Measurements from ENCODE around the gene EWSR1.

Gene EWSR1

DNA sequence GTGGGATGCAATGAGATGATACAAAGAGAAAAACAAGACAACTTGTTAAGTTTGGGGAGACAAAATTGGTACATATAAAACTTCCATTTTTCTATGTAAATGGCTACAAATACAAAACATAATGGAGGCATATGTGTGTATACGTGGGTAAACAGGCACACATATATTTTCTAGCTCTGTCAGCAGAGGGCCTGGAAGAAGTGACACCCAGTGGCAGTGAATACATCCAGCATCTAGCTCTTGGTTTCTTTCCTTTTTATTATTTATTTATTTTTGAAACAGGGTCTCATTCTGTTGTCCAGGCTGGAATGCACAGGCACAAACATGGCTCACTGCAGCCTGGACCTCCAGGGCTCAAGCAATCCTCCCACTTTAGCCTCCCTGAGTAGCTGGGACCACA, 52.5 kb downstream of the EWSR1 start:
- DNase-seq = no peak

DNA sequence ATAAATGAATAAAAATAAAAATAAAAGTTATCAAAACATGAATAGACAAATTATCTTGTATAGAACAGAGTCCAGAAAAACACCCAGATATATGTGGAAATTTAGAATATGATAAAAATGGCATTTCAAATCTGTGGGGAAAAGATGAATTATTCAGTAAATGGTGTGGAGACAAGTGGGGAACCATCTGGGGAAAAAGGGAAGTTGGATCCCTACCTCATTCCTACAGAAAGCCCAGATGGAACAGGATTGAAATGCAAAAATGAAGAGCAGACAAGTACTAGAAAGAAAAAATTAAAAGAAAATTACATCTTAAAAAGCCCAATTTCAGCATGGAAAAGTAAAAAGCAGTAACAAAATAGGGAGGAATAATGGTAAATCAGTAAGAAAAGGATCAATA, 55.6 kb downstream of the EWSR1 start:
- DNase-seq = no peak

DNA sequence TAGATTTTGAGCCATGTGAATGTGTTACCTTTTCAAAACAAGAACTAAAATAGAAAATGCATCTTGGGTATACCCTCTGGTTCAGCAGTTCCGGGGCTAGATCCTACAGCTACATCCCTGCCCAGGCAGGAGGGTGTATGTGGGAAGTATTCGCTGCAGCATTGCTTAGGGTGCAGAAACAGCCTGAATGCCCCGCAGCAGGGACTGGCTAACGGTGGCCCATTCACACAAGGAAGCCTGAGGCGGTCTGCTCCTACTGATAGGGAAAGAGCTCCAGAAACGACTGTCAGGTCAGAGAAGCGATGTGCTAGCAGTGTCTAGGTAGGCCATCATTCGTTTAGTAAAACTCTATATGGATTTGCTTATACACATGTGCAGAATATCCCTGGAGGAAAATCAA, 57.3 kb downstream of the EWSR1 start:
- DNase-seq = no peak

DNA sequence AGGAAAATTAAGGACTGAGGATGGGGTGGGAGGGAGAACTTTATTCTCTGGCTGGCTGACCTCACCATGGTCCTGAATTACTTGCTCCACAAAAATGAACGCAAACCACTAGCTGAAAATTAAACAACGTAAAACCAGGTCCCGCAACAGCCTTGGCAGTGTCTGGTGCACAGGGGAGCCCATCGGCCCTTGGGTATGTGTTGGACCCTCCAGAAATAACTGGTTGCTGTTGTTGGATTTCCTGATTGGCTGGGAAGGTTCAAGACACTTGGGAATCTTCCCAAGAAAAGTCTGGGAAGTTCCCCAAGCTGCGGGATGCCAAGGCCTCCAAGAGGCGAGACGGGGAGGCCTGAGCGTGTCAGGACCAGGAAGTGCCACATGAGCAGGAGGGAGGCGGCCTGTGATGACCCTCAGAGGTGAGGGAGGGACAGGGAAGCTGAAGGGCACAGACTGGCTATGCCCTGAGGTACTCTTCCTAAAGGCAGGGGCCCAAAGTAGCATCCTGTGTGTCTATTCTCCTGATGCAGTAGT, 57.8 kb downstream of the EWSR1 start:
- DNase-seq = no peak

DNA sequence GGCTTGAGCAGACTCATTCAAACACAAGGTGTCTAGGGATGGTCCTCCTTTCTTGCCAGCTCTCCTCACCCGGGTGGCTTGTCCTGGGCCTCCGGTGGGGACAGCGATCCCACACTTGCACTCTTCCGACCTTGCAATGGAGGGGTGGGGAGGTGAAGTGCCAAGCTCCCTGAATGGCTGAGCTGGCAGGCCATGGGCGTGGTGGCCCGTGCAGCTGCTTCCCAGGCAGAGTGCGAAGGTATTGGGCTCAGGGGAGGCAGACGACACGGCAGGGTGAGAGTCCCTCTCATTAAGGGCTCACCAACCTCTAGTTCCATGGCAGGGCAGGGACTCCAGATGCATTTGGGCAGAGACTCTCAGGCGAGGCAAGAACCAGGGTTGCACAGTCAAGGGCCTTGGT, 58.4 kb downstream of the EWSR1 start:
- DNase-seq = no peak

DNA sequence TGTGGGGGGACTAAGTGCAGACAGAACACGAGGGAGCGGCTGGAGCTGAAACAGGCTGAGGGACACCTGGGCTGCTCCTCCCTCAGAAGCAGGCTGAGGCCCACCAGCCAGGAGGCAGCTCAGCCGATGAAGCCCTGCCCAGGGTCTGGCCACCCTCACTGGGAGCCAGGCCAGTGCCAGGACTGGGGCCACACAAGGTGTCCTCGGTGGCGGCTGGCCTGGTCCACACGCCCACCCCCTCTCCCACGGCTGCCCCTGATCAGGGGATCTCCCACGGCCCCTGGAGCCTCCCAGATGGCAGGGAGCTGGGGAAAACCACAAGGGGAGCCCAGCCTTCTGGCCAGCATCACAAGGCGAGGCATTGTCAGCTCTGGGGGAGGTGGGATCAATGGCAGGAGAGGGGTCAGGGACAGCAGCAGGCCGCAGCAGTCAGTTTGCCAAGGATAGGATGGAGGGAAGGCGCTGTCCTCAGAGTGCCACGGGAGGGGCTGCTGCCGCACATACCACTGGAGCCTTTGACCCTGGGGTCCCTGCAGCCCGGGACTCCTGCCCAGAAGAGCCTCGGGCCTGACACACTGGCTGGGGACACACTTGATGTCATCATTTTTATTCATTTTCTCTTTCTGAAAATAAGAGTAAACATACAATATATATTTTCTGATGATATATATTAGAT, 59.2 kb downstream of the EWSR1 start:
- no peak for DNase-seq

DNA sequence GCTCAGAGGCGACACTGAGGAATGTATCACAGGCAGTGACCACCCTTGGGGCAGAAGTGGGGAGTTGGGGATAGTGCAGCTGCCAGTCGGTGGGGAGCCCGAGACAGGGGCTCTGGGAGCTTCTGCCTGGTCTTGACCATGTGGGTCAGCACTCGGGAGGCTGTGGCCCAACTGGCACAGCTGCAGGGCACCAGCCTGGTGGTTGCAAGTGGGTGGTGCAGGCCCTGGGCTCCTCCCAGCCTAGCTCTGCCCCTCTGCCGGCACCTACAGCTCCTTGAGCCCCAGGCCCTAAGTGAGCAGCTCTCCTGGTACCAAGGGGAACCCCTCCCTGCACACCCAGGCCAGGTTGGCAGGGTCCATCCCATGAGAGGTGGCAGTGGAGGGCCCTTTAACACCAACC, 60.0 kb downstream of the EWSR1 start:
- DNase-seq = no peak

DNA sequence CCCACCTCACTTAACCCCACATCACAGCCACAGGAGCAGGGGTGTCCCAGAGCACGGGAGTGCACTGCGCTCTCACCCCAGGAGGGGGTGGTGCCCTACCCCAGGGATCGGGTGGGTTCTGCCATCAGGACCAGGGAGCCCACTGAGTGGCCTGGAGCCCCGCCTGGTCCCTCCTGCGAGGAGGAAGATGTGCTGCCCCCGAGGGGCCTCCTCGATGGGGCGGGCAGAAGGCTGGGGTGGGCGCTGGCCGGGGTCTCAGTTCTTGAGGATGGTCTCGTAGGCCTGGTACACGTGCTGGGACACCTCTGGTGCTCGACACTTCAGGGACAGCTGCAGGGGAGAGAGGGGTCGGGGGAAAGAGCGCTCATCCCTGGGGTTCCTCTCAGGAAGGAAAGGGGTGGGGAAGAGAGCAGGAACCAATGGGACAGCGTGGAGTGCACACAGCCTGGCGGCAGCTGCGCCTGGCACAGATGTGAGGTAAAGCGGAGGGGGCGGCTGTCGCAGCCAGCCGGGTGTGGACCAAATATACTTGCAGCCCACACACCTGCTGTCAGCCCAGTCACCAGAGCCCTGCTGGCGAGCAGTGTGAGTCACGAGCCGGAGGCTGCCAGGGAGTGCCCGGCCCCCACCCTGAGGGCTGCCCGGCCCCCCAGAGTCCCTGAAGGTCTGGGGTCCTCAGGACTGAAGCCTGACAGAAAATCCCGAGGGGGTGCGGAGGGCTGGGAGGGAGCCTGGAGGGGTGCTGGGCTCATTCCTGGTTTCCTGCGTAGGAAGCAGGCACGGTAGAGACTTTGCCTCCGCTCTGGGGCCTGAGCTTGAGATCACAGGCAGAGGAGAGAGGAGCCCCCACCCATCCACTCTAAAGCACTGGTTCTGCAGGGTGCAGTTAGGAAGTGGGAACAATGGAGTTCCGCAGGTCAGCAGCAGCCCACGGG, 60.8 kb downstream of the EWSR1 start:
- no peak for DNase-seq

DNA sequence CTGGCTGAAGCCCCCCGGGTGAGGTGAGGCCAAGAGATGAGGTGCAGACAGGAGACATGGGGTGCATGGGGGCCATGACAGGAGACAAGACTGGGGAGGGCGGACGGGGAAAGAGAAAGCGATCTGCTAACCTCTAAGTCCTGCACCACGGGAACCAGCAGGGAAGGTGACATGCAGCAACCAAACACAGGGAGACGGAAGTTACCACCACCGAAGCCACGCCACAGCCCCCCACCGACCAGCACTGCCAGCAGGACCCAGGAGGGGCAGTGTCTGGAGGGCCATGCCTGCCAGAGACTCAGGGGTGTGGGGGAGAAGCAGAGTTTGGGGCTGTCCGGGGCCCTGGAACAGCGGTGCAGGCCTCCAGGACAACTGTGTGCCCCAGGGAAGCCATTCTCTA, 61.5 kb downstream of the EWSR1 start:
- DNase-seq = no peak

DNA sequence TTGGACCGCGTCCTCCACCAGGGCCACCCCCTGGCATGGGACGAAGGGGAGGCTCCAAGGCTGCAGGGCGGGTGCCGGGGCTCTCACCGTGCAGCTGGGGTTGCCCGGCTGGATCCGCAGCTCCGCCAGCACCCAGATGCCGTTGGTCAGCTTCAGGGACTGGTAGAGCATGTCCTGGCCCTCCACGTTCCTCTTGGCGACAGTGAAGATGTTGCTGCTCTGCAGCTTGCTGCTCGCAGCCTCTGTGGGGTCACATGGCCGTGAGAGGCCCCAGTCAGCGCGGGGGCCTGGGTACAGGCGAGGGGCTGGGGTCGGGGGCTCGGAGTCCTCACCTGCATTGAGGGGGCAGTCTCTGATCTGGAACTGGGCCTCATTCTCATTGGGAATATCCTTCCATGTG, 62.2 kb downstream of the EWSR1 start:
- no peak for DNase-seq

DNA sequence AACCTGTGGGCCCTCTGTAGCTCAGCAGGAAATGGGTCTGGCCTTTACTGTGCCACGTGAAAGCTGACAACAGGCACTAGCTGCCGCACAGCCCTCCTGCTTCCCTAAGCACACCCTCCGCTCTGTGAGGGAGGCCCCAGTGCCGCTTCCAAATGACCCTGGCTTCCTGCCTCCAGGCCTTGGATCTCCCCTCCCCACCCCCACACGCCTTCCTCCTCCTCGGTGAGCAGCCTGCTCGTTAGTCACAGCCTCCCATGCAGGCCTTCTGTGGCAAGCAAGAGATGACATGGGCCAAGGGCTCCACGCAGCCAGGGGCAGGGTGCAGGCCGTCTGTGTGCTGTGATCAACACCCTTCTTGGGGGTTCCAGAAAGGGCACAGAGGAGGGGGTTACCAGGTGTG, 62.7 kb downstream of the EWSR1 start:
- no peak for DNase-seq

DNA sequence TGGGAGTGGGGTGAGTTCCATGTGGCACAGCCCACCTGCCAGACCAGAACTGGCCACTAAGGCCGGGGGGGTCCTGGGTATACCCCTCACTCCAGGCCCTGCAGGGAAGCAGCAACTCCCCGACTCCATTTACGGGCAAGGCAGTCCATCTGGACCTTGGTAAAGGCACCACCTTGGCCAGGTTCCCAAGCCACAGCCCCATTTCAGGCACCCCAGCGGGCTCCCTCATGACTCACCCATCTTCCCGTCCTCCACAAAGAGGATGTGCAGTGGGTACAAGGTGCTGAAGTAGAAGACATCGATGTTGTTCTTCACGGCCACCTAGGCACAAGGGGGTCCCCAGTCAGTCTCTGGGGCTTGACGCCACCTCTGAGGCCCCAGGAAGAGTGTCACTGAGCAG, 63.1 kb downstream of the EWSR1 start:
- DNase-seq = no peak

DNA sequence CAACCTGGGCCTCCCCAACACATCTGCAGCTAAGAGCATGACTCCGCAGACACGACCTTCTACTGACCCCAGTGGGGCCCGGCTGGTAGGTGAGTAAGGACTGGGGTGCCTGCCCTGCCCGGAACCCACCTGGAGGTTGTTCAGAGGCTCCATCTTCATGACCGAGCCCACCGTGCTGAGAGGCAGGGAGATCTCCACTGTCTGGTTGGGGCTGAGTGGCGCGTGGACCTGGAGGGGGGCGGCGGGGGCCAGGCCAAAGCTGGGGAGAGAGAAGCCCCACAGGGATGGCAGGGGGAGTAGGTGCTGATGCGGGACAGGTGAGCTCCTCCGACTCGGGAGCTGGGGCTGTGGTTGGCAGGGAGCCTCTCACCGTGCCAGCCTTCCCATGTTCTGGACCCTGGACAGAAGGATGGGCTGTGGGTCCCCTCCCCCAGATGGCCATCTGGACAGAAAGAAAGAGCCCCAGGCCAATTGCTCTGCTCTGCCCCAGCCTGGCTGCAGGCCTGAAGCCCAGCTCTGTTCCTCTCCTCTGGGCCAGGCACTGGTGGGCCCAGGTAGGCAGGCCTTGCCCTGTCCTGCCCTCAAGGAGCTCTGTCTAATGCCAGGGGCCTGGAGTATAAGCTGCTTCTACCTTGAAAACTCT, 63.7 kb downstream of the EWSR1 start:
- DNase-seq = no peak

DNA sequence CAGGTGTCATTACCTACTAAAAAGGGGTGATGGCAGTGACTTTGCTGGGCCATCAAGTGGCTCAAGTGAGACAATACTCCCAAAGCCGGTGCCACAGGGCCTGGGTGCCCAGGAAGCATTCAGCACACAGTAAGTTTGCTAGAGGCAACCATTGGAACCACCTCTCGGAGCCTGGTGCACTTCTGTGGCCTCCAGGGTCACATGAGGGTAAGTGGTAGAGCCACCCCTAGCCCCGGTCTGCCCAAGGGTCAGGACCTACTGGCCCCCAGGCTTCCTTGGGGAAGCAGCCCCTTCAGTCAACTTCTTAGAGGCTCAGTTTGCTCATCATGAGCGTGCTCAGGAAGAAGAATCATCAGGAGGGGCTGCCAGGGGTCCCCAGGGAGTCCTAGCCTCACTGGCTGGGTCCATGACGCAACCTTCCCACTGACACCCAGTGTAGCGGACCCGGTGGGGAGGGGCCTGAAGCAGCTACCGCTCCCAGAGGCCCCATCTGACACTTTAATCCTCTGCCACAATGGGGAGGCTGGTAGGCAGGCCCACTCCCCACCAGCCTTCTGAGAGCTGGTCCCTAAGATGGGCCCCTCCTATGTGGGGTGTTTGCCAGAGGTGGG, 64.9 kb downstream of the EWSR1 start:
- DNase-seq = no peak

DNA sequence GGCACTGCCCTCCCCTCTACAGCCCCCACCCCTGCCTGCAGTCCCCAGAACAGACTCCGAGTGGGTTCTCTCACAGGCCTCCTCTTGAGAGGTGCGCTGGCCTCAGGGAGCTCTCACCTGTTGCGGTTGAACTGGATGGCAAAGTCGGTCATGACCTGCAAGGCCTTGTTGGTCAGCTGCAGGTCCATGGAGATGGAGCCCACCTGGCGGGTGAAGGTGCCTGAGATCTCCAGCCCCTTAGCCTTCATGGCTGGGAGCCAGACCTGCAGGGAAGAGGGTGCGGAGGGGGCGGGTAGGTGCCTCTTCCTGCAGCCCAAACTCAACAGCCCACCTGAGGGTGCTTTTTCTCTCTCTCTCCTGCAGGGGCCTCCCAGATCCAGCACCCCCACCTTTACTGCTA, 66.1 kb downstream of the EWSR1 start:
- no peak for DNase-seq

DNA sequence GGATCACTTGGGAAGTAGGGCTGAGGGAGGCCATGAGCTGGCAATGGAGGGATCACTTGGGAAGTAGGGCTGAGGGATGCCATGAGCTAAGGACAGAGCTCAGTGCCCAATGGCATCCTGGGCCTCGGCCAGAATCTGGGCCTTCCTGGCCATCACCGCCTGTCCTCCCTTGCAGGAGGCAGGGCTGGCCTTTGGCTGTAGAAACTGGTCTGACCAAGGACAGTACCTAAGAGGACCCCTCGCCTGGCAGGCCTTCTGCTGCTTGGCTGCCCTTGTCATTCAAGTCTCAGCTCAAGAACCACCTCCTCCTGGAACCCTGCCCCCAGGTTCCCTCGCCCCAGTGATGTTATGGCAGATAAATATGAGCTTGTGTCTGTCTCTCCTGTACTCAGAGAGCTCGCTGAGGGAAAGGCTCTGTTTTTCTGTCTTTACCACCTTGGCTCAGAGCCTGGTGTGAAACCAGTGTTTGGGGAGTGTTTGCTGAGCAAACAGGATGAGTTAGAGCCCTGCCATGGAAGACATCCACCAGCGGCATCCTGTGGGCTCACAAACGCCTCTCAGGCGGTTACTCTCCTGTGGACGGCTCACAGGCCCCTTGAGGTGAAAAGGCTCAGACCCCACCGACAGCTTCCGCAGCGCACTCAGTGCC, 66.8 kb downstream of the EWSR1 start:
- DNase-seq = no peak

DNA sequence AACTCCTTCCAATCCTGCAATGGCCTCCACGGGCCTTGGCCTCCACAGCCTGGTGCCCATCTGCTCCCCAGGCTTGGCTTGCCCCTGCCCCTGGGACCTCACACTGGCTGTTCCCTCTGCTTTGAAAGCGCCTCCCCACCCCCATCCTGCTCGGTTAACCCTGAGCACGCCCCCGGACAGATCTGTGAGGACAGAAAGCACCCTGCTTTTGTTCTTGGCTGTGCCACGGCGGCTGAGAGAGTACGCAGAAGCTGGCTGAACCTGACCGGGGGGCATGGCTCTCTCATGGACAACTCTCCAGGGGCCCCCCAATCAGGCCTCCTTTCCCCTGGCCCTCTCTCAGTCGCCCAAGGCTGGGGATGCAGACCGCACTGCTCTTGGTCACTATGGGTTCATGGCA, 67.6 kb downstream of the EWSR1 start:
- DNase-seq = no peak

DNA sequence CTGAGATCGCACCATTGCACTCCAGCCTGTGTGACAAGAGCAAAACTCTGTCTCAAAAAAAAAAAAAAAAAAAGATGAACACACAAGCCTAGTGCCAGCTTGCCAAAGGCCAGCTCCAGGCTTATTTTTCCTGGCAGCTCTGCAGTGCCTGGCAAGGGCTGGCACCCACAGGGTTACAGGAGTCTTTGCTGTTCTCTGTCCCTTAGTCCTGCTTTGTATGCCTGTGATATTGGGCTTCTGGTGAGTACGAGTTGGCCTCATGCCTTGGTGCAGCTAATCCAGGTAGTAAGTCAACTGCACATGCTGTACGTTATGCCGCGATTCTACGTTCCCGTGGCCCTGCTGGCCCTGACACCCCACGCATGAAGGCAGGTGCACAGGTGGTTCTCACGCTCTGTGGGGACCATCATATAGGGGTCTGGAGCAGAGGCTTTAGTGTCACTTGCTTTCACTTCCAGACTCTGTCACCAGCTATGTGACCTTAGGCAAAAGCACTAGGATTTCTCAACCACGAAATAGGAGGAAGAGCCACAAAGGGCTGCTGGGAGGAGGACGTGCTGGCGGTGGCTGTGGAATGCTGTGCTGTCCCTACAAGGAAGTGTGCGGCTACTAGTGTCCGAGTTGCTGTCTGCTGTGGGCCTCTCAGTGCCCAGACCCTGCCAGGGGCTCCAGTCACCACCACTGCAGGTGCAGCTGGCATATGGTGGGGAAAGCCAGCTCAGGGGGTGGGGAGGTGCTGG, 68.9 kb downstream of the EWSR1 start:
- no peak for DNase-seq

DNA sequence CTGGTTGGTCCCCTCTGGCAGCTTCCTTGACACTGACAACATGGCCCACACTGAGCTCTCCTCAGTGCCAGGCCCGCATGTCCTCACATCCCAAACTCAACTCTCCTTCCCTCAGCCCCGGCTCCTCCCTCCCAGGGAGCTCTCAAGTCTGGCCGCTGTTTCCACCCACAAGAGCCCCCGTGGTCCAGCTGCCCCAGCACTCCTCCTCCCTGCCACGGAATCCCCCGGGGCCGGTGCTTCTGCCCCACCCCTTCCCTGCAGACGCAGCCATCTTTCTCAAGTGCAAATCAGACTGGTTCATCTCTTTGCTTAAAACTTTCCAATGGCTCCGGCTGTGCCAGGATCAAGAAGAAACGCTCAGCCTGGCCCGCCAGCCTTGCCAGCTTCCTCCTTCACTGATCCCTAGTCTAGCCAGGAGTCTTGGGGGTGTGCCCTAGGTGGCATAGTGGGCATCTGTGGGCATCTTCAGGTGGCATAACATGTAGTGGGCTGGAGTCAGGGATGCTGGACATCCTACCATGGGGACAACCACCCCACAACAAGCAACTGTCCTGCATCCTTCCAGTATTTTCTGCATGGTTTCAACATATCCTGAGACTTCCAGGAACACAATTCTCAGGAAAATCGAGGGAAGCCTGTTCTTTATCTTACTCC, 69.7 kb downstream of the EWSR1 start:
- no peak for DNase-seq

DNA sequence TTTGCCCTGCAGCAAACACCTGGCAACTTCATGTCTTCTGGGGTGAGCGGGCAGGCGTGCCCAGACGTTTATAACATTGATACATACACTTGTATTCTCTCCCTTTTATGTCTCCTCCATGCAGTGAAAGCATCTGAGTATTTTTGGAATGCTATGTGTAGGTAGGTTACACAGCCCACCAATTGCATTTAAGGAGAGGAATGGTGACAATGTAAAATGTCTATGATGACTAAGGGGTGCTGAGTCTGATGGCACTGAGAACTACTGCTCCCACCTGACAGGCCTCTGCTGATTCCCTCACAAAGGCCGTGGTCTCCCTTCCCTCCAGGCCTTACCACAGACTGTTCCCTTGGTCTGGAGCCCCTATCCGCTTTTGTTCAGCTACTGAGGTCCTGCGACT, 70.3 kb downstream of the EWSR1 start:
- no peak for DNase-seq
